Aorta (tissue), 5 donors: Measurements from ENCODE around the gene CERS1. TPM values are rescaled to one million over a fixed set of nuclear protein-coding genes. Genes with fewer than 3 reads are reported as not detected.

Experiments
- ATAC-seq: fragments of 200-7000 bp; cut with Tn5 transposase; one replicate; pipeline ENCODE4 v1.9.1; 2022; ENCODE audit warnings: moderate library complexity; ENCODE audit not compliant: low FRiP score
- DNase-seq, 2 donors: peaks; one replicate each; pipeline ENCODE4 v3.0.0-alpha.2; 2020
- H3K27ac ChIP-seq, 2 donors: one replicate each; pipeline ENCODE4 v1.5.1; 2013; ENCODE audit warnings: low read length in 2 of 2, mild to moderate bottlenecking in 2 of 2, moderate library complexity in 2 of 2, control low read depth in 1 of 2, inconsistent platforms in 1 of 2, low read depth in 1 of 2
- H3K27me3 ChIP-seq, 2 donors: one replicate each; pipeline ENCODE4 v1.6.1; 2013; ENCODE audit warnings: control low read depth in 1 of 2, low read length in 1 of 2, mild to moderate bottlenecking in 1 of 2, moderate library complexity in 1 of 2; ENCODE audit not compliant: insufficient read depth in 2 of 2, control insufficient read depth in 1 of 2
- H3K36me3 ChIP-seq, 2 donors: one replicate each; pipeline ENCODE4 v1.6.1; 2013; ENCODE audit warnings: control low read depth in 1 of 2, low read length in 1 of 2, mild to moderate bottlenecking in 1 of 2; ENCODE audit not compliant: insufficient read depth in 2 of 2, control insufficient read depth in 1 of 2
- H3K4me1 ChIP-seq, 2 donors: one replicate each; pipeline ENCODE4 v1.6.1; 2013; ENCODE audit warnings: low read length in 2 of 2, control low read depth in 1 of 2, mild to moderate bottlenecking in 1 of 2, moderate library complexity in 1 of 2; ENCODE audit not compliant: insufficient read depth in 2 of 2, control insufficient read depth in 1 of 2
- H3K4me3 ChIP-seq, 2 donors: one replicate each; pipeline ENCODE4 v1.5.1; 2013; ENCODE audit warnings: low read length in 2 of 2, control low read depth in 1 of 2, mild to moderate bottlenecking in 1 of 2
- H3K9me3 ChIP-seq: one replicate; pipeline ENCODE4 v1.6.1; 2013; ENCODE audit warnings: mild to moderate bottlenecking, low read length; ENCODE audit not compliant: control insufficient read depth
- WGBS, 2 donors: extraction: QIAGEN DNeasy Blood & Tissue Kit; methylation state at CpG; one replicate each; pipeline ENCODE4 v1.1.7; 2013; 5-methylcytosine and 5-hydroxymethylcytosine counted together
- intact Hi-C, 2 donors: fragments of 100-400 bp; cut with DNase I; formaldehyde crosslinking; loops; one replicate each; pipeline versions ENCODE4 v1.14.2 to v1.15.0; 2022
- polyA plus RNA-seq, 2 donors: library from polyadenylated mRNA; stranded (reverse); fragments of 200-250 nt; gene quantifications; one replicate each; pipeline ENCODE4 v1.2.3, GENCODE V29; 2013
- total RNA-seq, 2 donors: library from RNA; stranded (reverse); fragmentation: NEBNext Ultra II Directional; extraction: Animal tissue kit (Norgen Biotek cat#: 25700); gene quantifications; one replicate each; pipeline ENCODE4 v1.2.1, GENCODE V29; 2021
- donor health status: healthy with polysubstance abuse.
- donor health status: Bipolar disorder and iron deficiency.
- donor health status: DM: no; HTN: no; CAD: no.
- donor health status: DM: no; HTN: no; CAD: no.
- donor health status: DM: yes; HTN: yes; CAD: no.

CERS1 gene
- total and polyA plus RNA-seq, 4 donors: 0.49 to 3.3 (median 0.88) TPM

DNA sequence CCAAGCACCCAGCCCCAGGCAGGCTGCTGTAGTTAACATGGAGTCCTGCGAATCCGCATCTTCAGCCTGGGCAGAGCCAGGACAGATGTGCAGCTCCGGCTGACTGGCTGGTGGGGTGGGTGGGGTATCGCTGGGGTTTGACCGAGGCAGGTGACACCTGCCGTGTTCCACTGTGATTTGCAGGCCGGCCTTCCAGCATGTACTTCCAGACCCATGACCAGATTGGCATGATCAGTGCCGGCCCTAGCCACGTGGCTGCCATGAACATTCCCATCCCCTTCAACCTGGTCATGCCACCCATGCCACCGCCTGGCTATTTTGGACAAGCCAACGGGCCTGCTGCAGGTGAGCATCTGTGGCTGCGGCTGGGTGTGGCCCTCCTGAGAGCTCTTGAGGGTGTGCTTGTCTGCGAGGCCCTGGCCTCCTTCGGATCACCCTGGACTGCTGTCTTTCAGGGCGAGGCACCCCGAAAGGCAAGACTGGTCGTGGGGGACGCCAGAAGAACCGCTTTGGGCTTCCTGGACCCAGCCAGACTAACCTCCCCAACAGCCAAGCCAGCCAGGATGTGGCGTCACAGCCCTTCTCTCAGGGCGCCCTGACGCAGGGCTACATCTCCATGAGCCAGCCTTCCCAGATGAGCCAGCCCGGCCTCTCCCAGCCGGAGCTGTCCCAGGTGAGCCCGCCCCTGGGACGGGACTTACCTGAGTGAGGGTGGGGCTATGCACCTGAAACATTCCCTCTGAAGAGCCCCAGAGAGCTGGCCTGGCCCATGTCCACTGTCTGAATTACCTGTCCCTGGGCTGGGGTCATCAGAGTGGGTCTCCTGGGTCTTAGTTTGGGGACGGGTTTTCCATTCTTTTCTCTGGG lies 30.6 kb downstream of the CERS1 start:
- intact Hi-C loops: no loop called here
- H3K4me3 ChIP-seq: no peak overlapping the region
- H3K27ac ChIP-seq: no peak overlapping the region
- DNase-seq: no peak
- H3K27me3 ChIP-seq: no peaks in the 10 kb centered on the region
- 89 to 91% methylated on average over 27 of the region's 27 CpGs for WGBS, 2 donors
- peaks cover 0 to 16% of the 10 kb centered on the region in 2 donors for H3K36me3 ChIP-seq
- no peaks in the 10 kb centered on the region for H3K9me3 ChIP-seq
- no peak for ATAC-seq
- no peaks in the 10 kb centered on the region for H3K4me1 ChIP-seq

GRCh38 chr19:18863843-18864362 lies 32.1 kb downstream of the CERS1 start:
- no peak for ATAC-seq
- no peaks in the 10 kb centered on the region for H3K9me3 ChIP-seq
- peaks cover 0 to 19% of the 10 kb centered on the region in 2 donors for H3K36me3 ChIP-seq
- no peaks in the 10 kb centered on the region for H3K4me1 ChIP-seq
- intact Hi-C loops: no loop called here
- H3K27ac ChIP-seq: no peak overlapping the region
- no peak overlapping the region for H3K4me3 ChIP-seq
- H3K27me3 ChIP-seq: no peaks in the 10 kb centered on the region
- no peak for DNase-seq
- WGBS, 2 donors: 66 to 73% methylated on average over 15 to 16 of the region's 16 CpGs

DNA sequence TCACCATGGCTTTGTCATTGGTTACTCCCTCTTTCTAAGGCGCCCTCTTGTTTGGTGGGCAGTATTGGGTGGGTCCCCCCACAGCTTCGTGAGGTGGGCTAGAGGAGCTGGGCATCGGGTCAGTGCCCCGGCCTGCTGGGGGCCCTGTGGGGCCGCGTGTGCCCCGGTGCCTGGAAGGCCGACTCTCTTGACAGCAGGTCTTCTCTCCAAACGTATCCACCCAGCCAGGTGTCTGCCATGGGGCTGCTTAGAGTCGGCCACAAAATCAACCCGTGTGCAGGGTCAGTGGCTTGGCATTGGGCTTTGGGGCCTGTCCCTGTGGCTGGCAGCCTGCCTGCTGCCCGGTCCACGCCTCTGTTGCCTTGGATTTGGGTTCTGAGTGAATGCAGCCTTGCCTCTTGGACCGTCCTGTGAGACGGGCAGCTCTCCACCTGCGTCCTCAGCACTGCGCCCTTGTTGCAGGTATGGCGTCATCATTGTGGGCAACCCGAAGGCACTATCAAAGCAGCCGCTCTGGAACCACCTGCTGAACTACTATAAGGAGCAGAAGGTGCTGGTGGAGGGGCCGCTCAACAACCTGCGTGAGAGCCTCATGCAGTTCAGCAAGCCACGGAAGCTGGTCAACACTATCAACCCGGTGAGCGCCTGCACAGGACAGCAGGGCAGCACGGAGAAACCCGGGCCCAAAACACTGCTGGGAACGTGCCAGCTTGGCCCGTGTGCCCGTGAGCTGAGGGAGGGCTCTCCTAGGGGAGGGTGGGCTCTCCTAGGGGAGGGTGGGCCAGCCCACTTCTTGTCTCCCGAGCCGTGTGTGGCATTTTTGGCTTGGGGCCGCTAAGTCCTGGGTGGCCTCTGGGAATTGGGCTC lies 32.7 kb downstream of the CERS1 start:
- no peaks in the 10 kb centered on the region for H3K4me1 ChIP-seq
- H3K36me3 ChIP-seq: peaks cover 0 to 22% of the 10 kb centered on the region in 2 donors
- H3K27me3 ChIP-seq: no peaks in the 10 kb centered on the region
- ATAC-seq (no peak), DNase-seq (no peak)
- intact Hi-C loops: no loop called here
- H3K27ac ChIP-seq: no peak overlapping the region
- no peaks in the 10 kb centered on the region for H3K9me3 ChIP-seq
- 75 to 76% methylated on average over 33 of the region's 33 CpGs for WGBS, 2 donors
- H3K4me3 ChIP-seq: no peak overlapping the region

GRCh38 chr19:18861917-18862316 lies 34.0 kb downstream of the CERS1 start:
- Histone ChIP-seq H3K36me3 (peaks cover 0 to 24% of the 10 kb centered on the region in 2 donors), H3K27ac (no peak overlapping the region), H3K4me1 (no peaks in the 10 kb centered on the region), H3K4me3 (no peak overlapping the region), H3K27me3 (no peaks in the 10 kb centered on the region), H3K9me3 (no peaks in the 10 kb centered on the region)
- 89% methylated on average over 12 of the region's 12 CpGs for WGBS, 2 donors
- intact Hi-C loops: no loop called here
- ATAC-seq (no peak), DNase-seq (no peak)

GRCh38 chr19:18861235-18861634 lies 34.7 kb downstream of the CERS1 start:
- Histone ChIP-seq H3K36me3 (peaks cover 0 to 24% of the 10 kb centered on the region in 2 donors), H3K27ac (no peak overlapping the region), H3K4me1 (no peaks in the 10 kb centered on the region), H3K4me3 (no peak overlapping the region), H3K27me3 (no peaks in the 10 kb centered on the region), H3K9me3 (no peaks in the 10 kb centered on the region)
- 87 to 93% methylated on average over 9 of the region's 9 CpGs for WGBS, 2 donors
- no peak for ATAC-seq
- no peak for DNase-seq
- intact Hi-C loops: no loop called here

DNA sequence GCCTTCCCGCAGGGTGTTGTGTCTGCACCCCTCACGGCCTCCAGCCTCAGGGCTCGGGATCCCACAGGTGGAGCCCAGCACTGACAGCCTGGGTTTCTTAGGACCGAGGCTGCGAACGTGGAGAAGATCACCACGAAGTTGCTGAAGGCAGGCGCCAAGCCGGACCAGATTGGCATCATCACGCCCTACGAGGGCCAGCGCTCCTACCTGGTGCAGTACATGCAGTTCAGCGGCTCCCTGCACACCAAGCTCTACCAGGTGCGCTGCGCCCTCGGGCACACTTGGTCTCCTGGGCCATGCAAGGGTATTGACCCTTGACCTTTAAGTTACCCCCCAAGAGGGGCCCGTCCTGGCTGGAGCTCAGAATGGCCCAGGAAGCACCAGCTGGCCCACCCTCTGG lies 35.2 kb downstream of the CERS1 start:
- Histone ChIP-seq H3K36me3 (peaks cover 0 to 27% of the 10 kb centered on the region in 2 donors), H3K27me3 (no peaks in the 10 kb centered on the region), H3K4me1 (no peaks in the 10 kb centered on the region), H3K4me3 (no peak overlapping the region), H3K9me3 (no peaks in the 10 kb centered on the region), H3K27ac (no peak overlapping the region)
- no peak for ATAC-seq
- intact Hi-C loops: no loop called here
- DNase-seq: no peak
- 90% methylated on average over 17 of the region's 17 CpGs for WGBS, 2 donors

DNA sequence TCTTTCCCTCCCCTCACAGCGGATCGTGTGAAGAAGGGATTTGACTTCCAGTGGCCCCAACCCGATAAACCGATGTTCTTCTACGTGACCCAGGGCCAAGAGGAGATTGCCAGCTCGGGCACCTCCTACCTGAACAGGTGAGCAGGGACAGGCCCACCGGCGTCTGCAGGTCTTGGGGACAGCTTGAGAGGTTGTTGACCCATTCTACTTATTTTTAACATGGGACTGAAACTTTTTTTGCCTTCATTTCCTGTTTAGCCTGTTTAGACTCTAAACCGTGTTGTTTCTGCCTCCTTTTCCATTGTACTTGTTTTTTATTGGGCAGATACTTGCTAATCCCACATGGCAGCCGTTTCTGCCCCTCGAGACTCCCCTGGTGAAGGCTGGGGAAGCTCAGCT lies 35.7 kb downstream of the CERS1 start:
- Histone ChIP-seq H3K9me3 (no peaks in the 10 kb centered on the region), H3K27ac (no peak overlapping the region), H3K4me1 (no peaks in the 10 kb centered on the region), H3K36me3 (peaks cover 0 to 24% of the 10 kb centered on the region in 2 donors), H3K4me3 (no peak overlapping the region), H3K27me3 (no peaks in the 10 kb centered on the region)
- intact Hi-C loops: no loop called here
- DNase-seq: no peak
- ATAC-seq: no peak
- WGBS, 2 donors: 85 to 87% methylated on average over 11 of the region's 11 CpGs

DNA sequence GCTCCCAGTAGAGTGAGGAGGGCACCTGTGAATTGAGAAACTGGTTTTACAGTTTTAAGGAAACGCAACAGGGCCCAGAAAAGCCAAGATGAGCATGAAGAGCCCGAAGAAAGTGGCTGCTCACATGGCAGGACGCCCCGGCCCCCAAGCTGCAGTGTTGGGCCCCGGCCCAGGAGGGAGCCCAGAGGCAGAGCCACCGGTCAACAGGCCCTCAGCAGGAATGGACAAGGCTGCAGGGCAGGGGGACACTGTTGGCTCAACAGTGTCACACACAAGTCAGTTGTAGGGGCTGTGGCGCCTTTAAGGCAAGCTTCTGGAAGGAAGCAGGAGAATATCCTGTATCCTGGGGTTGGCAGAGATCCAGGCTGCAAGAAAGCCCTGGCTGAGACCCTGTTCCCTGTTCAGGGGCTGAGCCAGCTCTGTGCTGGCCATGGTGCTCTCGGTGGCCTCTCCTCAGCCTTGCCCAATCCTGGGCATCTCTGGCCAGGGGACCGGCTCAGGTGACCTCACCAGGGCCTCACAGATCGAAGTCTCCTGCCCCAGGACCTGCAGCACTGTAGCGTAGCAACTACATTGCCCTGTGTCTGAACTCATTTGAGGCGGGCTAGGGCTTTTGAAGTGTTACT lies 36.2 kb downstream of the CERS1 start:
- Histone ChIP-seq H3K36me3 (peaks cover 0 to 28% of the 10 kb centered on the region in 2 donors), H3K27ac (no peak overlapping the region), H3K4me1 (no peaks in the 10 kb centered on the region), H3K9me3 (no peaks in the 10 kb centered on the region), H3K4me3 (no peak overlapping the region), H3K27me3 (no peaks in the 10 kb centered on the region)
- no peak for ATAC-seq
- intact Hi-C loops: no loop called here
- DNase-seq: no peak
- 82 to 85% methylated on average over 12 of the region's 12 CpGs for WGBS, 2 donors
